OCI-LY3 (cell line): ENCODE data around the gene WEE1.

ENCODE experiments used
- CTCF ChIP-seq: fragments of 200-600, 300-600 bp; sonication (generic); IDR thresholded peaks from 2 replicates; pipeline ENCODE4 v1.5.1; 2014; ENCODE audit warnings: antibody characterized with exemption, low read length, low read depth
- EZH2phosphoT487 ChIP-seq: fragments of 200-600 bp; shearing (Covaris generic); IDR thresholded peaks from 2 replicates; pipeline ENCODE4 v1.6.1; 2018; ENCODE audit warnings: antibody characterized with exemption, mixed run types, low read depth

GRCh38 chr11:9609841-9610240 lies 36.4 kb downstream of the WEE1 start:
- TF ChIP-seq CTCF, result no peak
- TF ChIP-seq EZH2phosphoT487, result no peak
